Endometrial microvascular endothelial cells (primary cell): ENCODE results near the gene PPP1R37. TPM values are rescaled to one million over a fixed set of nuclear protein-coding genes. Genes with fewer than 3 reads are reported as not detected.

Source experiments
- in situ Hi-C: cut with HindIII; loops from 2 replicates; pipeline ENCODE4 v1.10.0; 2017; ENCODE audit warnings: low sequenced_read_pairs, low pct_unique_long_range_greater_than_20kb; ENCODE audit errors: inconsistent ontology term
- total RNA-seq: library from RNA; depleted of rRNA; stranded (reverse); fragments of >200 nt; gene quantifications from one replicate; pipeline ENCODE4 v1.2.3, GENCODE V29; 2015; ENCODE audit errors: inconsistent ontology term

Gene PPP1R37
- total RNA-seq, 1 donor from 2014 or later = 28.2 TPM

GRCh38 chr19:45128146-45128545, 35.2 kb downstream of the PPP1R37 start:
- in situ Hi-C loops = no loop called here

DNA sequence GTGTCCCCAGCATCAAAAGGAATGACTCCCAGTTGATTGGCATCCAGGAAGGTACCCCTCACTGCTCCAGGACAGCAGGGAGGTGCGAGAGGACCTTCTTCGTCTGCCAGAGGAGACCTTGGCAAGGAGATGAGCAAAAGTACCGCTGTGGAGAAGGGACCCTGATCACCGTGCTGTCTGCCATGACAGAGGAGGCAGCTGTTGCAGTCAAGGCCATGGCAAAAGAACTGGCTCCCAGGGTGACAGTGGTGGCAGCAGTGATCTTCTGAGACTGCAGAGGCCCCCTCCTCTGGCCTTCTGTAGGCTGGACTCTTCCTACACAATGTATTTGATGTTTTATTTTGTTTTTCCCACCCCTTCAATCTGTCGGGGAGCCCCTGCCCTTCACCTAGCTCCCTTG, 35.8 kb downstream of the PPP1R37 start:
- in situ Hi-C loops = no loop called here

DNA sequence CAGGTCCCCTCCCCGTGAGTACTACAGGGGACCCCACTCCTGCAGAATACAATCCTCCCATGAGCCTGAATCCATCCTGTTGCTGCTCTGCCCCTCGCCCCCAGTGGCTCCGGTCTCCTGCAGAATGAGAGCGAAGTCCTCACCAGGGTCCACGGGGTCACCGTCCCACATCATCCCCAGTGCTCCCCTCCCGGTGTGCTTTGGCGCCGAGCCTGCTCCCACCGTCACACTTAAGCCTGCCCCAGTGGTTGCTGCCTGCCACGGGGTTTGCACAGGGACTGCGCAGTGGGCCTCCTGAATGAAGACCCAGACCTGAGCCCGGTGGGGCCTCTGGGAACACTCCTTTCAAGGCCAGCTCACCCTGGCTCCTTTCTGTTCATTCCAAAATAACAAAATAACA, 37.3 kb downstream of the PPP1R37 start:
- in situ Hi-C loops = no loop called here

GRCh38 chr19:45130888-45131615, 38.1 kb downstream of the PPP1R37 start:
- in situ Hi-C loops = no loop called here

DNA sequence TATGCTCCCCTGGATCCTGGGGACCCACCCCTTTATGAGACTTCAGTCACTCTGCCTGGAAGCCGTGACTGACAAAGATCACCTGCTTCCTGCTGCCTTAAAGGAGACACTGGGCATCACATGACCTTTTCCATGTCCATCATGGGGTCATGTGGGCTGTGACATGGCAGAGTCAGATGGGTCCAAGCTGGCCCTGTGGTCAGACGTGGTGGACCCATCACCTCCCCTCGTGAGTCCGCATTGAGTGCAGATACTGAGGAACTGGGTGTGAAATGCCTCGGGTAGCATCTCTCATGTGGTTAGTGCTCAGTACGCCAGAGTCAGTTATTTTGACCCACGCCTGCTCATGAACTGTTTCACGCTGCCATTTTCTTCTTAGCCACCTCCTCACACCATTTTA, 40.7 kb downstream of the PPP1R37 start:
- in situ Hi-C loops = no loop called here

- in situ Hi-C loops = no loop called here
Observed at GRCh38 chr19:45135176-45135885, 42.4 kb downstream of the PPP1R37 start.

- in situ Hi-C loops = no loop called here
Observed at GRCh38 chr19:45136507-45137178, 43.7 kb downstream of the PPP1R37 start.

GRCh38 chr19:45137179-45137761, 44.3 kb downstream of the PPP1R37 start:
- in situ Hi-C loops = no loop called here

DNA sequence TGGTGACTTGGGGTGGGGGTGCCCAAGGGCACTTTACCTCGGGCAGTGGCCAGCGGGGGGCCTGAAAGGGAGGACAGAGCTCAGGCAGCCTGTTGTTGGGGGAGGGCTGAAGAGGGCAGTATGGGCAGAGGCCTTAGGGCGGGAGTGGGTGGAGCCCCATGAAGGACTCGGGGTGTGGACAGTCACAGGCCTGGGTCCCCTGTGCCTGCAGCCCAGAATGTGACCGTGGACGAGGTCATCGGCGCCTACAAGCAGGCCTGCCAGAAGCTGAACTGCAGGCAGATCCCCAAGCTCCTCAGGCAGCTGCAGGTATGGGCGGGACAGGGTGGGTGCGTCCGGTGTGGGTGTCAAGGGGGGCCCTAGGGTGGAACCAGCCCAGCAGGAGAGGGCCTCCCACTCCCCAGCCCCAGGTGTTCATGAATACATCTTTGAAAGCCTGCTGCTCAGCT, 45.3 kb downstream of the PPP1R37 start:
- in situ Hi-C loops = no loop called here

DNA sequence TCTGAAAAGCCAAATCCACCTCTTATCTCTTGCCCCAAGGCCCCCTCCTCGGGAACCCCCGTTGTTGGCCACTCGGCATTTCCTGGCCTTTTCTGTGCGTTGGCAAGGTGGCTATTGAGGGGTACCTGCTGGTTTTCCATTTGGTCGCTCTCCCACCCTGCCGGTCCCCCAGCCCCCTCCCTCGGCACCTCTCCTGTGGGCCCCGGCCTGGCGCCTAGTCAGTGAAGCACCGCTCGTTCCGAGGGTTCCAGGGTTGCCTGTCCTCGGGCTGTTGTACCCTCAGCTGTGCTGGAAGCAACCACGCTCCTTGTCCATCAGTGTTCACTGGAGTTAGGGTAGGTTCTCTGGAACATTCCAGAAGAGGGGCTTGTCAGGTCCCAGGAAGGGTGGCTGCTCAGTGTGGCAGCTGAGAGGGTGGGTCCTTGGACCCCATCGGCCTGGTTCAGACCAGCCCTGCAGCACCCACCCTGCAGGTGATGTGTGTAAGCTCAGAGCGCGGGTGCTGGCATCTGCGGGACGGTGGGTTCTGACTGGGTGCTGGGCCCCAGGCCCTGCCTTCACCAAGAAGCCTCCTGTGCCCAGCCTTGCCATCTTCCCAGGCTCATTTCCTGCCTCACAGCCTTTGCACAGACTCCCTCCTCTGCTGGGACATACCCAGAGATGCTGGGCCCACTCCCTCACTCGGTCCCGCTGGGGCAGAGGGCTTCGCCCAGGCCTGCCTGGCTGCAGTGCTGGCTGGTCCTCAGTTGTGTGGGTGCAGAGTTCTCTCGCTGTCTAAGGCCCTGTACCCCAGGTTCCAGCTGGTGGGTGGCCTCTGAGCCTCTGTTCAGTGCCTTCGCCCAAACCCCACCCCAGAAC, 46.5 kb downstream of the PPP1R37 start:
- in situ Hi-C loops = no loop called here

- in situ Hi-C loops = no loop called here
Observed at GRCh38 chr19:45140144-45140503, 47.1 kb downstream of the PPP1R37 start.

- in situ Hi-C loops = no loop called here
Observed at GRCh38 chr19:45140533-45140932, 47.6 kb downstream of the PPP1R37 start.

DNA sequence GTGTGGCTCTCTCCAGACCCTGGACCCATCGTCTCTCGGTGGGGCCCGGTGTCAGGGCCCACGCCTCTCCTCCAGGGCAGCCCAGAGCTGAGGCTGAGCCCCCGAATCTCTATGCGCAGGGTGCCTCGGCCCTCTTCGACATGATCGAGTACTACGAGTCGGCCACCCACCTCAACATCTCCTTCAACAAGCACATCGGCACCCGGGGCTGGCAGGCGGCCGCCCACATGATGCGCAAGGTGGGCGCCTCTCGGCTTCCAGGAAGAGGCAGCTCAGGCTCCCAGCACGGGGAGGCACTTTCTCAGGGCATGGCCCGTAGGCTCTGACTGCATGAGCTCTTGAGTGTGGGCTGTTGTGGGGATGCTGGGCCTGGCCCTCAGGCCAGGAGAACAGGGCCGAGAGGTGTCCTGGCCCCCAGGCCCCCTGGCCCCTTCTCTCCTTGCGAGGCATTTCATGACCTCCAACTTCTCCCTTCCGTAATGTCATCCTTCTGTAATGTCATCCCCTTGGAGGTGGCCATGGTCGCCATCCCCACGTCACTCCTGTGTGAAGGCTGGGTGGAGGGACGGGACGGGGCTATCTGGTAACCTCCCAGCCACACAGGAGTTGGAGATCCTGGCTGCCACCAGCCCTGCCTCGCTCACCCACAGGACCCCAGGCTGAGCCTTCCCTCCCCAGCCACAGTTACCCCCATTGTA, 48.4 kb downstream of the PPP1R37 start:
- in situ Hi-C loops = no loop called here

DNA sequence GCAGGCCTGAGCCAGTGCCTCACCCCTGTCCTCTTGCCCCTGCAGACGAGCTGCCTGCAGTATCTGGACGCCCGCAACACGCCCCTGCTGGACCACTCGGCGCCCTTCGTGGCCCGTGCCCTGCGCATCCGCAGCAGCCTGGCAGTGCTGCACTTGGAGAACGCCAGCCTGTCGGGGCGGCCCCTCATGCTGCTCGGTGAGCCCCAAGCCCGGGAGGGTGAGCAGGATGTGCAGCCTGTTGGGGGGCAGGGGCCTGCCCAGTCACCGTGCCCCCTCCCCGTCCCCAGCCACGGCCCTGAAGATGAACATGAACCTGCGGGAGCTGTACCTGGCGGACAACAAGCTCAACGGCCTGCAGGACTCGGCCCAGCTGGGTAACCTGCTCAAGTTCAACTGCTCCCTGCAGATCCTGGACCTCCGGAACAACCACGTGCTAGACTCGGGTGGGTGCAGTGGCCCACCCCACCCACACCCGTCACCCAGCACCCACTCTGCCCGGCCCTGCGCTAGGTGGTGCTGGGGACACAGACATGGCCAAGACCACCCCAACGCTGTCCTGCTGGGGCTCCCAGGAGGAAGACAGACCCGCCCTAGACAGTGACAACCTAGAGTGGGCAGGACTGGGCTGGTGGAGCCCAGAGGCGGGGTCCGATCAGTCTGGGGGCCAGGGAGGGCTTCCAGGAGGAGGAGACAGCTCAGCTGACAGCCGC, 49.2 kb downstream of the PPP1R37 start:
- in situ Hi-C loops = no loop called here

- in situ Hi-C loops = no loop called here
Observed at GRCh38 chr19:45142726-45143110, 49.7 kb downstream of the PPP1R37 start.

- in situ Hi-C loops = no loop called here
Observed at GRCh38 chr19:45144431-45145269, 51.7 kb downstream of the PPP1R37 start.
